HG03159 (cell line): ENCODE data around the gene AUTS2.

Experiments used
- ATAC-seq: cut with Tn5 transposase; IDR thresholded peaks from one replicate; pipeline ENCODE4 v1.9.1; 2021; ENCODE audit warnings: mild to moderate bottlenecking, moderate library complexity; ENCODE audit not compliant: unreplicated experiment

The AUTS2 gene

GRCh38 chr7:69959789-69960499 lies 361.7 kb downstream of the AUTS2 start:
- no peak for ATAC-seq

GRCh38 chr7:69961436-69961835 lies 363.2 kb downstream of the AUTS2 start:
- ATAC-seq = no peak

GRCh38 chr7:69962186-69963065 lies 364.2 kb downstream of the AUTS2 start:
- ATAC-seq = no peak

GRCh38 chr7:69963393-69963792 lies 365.1 kb downstream of the AUTS2 start:
- no peak for ATAC-seq

- ATAC-seq = no peak
These were observed 368.7 kb downstream of the AUTS2 start for GRCh38 chr7:69966766-69967591.

GRCh38 chr7:69967689-69968450 lies 369.6 kb downstream of the AUTS2 start:
- ATAC-seq = peak; percentile 53

GRCh38 chr7:69968969-69969556 lies 370.8 kb downstream of the AUTS2 start:
- ATAC-seq = no peak

GRCh38 chr7:69981646-69982045 lies 383.4 kb downstream of the AUTS2 start:
- no peak for ATAC-seq

- no peak for ATAC-seq
These were observed 383.9 kb downstream of the AUTS2 start for GRCh38 chr7:69982197-69982596.

- ATAC-seq = no peak
These were observed 391.3 kb downstream of the AUTS2 start for GRCh38 chr7:69989551-69989950.

- peak; percentile 49 for ATAC-seq
These were observed 394.7 kb downstream of the AUTS2 start for GRCh38 chr7:69992938-69993337.

GRCh38 chr7:69994218-69994617 lies 395.9 kb downstream of the AUTS2 start:
- ATAC-seq = no peak

GRCh38 chr7:69994886-69995542 lies 396.7 kb downstream of the AUTS2 start:
- no peak for ATAC-seq

GRCh38 chr7:69996121-69996520 lies 397.8 kb downstream of the AUTS2 start:
- no peak for ATAC-seq

GRCh38 chr7:70000737-70001348 lies 402.6 kb downstream of the AUTS2 start:
- ATAC-seq = no peak

GRCh38 chr7:70005480-70005879 lies 407.2 kb downstream of the AUTS2 start:
- no peak for ATAC-seq

- no peak for ATAC-seq
These were observed 407.6 kb downstream of the AUTS2 start for GRCh38 chr7:70005891-70006260.

- ATAC-seq = no peak
These were observed 408.1 kb downstream of the AUTS2 start for GRCh38 chr7:70006261-70006920.

- no peak for ATAC-seq
These were observed 410.2 kb downstream of the AUTS2 start for GRCh38 chr7:70008466-70008865.
